Panc1 (cell line): ENCODE results near the gene DUSP9.

ENCODE experiments used
- CTCF ChIP-seq: fragments of 450-650 bp; IDR thresholded peaks from 2 replicates; pipeline ENCODE4 v1.5.1; 2017; ENCODE audit warnings: mild to moderate bottlenecking
- POLR2AphosphoS5 ChIP-seq: IDR thresholded peaks from 2 replicates; pipeline ENCODE4 v1.6.1; 2012; ENCODE audit warnings: mild to moderate bottlenecking, low read depth, low read length, moderate library complexity
- TCF7L2 ChIP-seq: IDR thresholded peaks from 2 replicates; pipeline ENCODE4 v1.6.1; 2011; ENCODE audit warnings: mild to moderate bottlenecking, low read depth, low read length, inconsistent platforms

DNA sequence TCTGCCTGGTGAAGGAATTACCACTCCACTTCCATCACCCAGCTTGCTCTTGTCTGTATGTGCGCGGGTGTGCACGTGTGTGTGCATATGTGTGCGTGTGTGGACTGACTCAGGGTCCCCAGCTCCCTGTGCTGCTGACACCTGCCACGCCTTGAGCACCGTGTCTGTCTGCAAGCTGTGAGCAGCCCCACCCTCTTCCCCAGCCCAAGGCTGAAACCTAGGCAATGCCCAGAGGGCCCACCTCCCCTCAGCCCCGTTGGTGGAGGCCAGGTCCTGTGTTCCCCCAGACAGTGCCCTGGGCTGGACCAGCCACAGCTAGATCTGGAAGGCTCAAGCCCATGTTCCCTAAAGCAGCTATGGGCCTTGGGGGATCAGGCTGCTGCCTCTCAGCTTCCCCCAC, 46.1 kb upstream of the DUSP9 start:
- TF ChIP-seq CTCF = no peak
- no peak for TF ChIP-seq TCF7L2
- no peak for TF ChIP-seq POLR2AphosphoS5
